ENCODE measurements around the gene ACVR1.

The ACVR1 gene

GRCh38 chr2:157853211-157853610, 22.9 kb downstream of the ACVR1 start:
- DNase-seq (ENCODE audit: low spot score) = no peak

- DNase-seq (ENCODE audit: low spot score) = no peak
Observed at GRCh38 chr2:157849591-157849990, 26.5 kb downstream of the ACVR1 start.

GRCh38 chr2:157848213-157848612, 27.9 kb downstream of the ACVR1 start:
- DNase-seq (ENCODE audit: low spot score) = no peak

- no peak for DNase-seq (ENCODE audit: low spot score)
Observed at GRCh38 chr2:157845081-157845480, 31.0 kb downstream of the ACVR1 start.

- DNase-seq (ENCODE audit: low spot score) = no peak
Observed at GRCh38 chr2:157843935-157844334, 32.2 kb downstream of the ACVR1 start.

GRCh38 chr2:157843081-157843480, 33.0 kb downstream of the ACVR1 start:
- DNase-seq (ENCODE audit: low spot score) = no peak

GRCh38 chr2:157842106-157842879, 33.8 kb downstream of the ACVR1 start:
- no peak for DNase-seq (ENCODE audit: low spot score)

- DNase-seq (ENCODE audit: low spot score) = no peak
Observed at GRCh38 chr2:157841485-157841884, 34.6 kb downstream of the ACVR1 start.

- no peak for DNase-seq (ENCODE audit: low spot score)
Observed at GRCh38 chr2:157840568-157841156, 35.5 kb downstream of the ACVR1 start.

- no peak for DNase-seq (ENCODE audit: low spot score)
Observed at GRCh38 chr2:157839822-157840221, 36.3 kb downstream of the ACVR1 start.

- DNase-seq (ENCODE audit: low spot score) = peak; percentile 77
Observed at GRCh38 chr2:157839162-157839801, 36.8 kb downstream of the ACVR1 start.

GRCh38 chr2:157838442-157839161, 37.5 kb downstream of the ACVR1 start:
- no peak for DNase-seq (ENCODE audit: low spot score)

- DNase-seq (ENCODE audit: low spot score) = peak; percentile 45
Observed at GRCh38 chr2:157837851-157838441, 38.2 kb downstream of the ACVR1 start.

- no peak for DNase-seq (ENCODE audit: low spot score)
Observed at GRCh38 chr2:157836531-157836930, 39.6 kb downstream of the ACVR1 start.

GRCh38 chr2:157835425-157835824, 40.7 kb downstream of the ACVR1 start:
- DNase-seq (ENCODE audit: low spot score) = no peak

- no peak for DNase-seq (ENCODE audit: low spot score)
Observed at GRCh38 chr2:157835006-157835405, 41.1 kb downstream of the ACVR1 start.

GRCh38 chr2:157833721-157834120, 42.4 kb downstream of the ACVR1 start:
- DNase-seq (ENCODE audit: low spot score) = no peak

- DNase-seq (ENCODE audit: low spot score) = no peak
Observed at GRCh38 chr2:157831573-157832315, 44.4 kb downstream of the ACVR1 start.

GRCh38 chr2:157830696-157831570, 45.2 kb downstream of the ACVR1 start:
- DNase-seq (ENCODE audit: low spot score) = no peak

- DNase-seq (ENCODE audit: low spot score) = no peak
Observed at GRCh38 chr2:157830266-157830665, 45.9 kb downstream of the ACVR1 start.

- no peak for DNase-seq (ENCODE audit: low spot score)
Observed at GRCh38 chr2:157827377-157827776, 48.8 kb downstream of the ACVR1 start.
